Measurements from ENCODE around the gene KIF5C.

KIF5C gene

DNA sequence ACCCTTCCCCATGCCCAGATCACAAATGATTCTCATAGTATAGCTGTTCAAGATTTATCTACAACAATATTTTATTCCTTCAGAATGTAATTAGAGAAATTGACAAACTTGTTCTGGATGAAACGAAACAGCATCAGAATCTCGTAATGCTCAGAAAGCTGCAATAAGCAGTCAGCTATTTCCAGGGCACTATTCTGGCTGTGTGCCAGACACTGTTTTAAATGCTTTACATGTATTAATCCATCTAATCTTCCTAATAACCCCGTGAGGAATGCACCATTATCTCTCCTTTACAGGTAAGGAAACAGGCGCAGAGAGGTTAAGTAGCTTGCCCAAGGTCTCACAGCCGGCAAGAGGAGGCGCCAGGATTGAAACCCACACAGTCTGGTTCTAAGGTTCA lies 153.3 kb downstream of the KIF5C start:
- Histone ChIP-seq H3K9me3 (ENCODE audit: low read depth, low read length) (no peaks in the 10 kb centered on the region), H3K4me3 (no peak overlapping the region), H3K9ac (ENCODE audit: insufficient read length) (no peak overlapping the region), H3K27ac (no peak overlapping the region), H3K36me3 (ENCODE audit: insufficient read depth, low read length) (no peaks in the 10 kb centered on the region)
- DNase-seq (ENCODE audit: low read depth, low spot score) = no peak
- TF ChIP-seq POLR2AphosphoS5 (IDR thresholded peaks at IDR 0.05; ENCODE audit: borderline replicate concordance, low read depth, low read length) (no peak), EZH2 (IDR thresholded peaks at IDR 0.05) (no peak), FOXP2 (optimal IDR thresholded peaks at IDR 0.05; ENCODE audit: control extremely low read depth, extremely low read length, insufficient read depth) (no peak)

GRCh38 chr2:149028891-149029290 lies 153.9 kb downstream of the KIF5C start:
- no peak for DNase-seq (ENCODE audit: low read depth, low spot score)

DNA sequence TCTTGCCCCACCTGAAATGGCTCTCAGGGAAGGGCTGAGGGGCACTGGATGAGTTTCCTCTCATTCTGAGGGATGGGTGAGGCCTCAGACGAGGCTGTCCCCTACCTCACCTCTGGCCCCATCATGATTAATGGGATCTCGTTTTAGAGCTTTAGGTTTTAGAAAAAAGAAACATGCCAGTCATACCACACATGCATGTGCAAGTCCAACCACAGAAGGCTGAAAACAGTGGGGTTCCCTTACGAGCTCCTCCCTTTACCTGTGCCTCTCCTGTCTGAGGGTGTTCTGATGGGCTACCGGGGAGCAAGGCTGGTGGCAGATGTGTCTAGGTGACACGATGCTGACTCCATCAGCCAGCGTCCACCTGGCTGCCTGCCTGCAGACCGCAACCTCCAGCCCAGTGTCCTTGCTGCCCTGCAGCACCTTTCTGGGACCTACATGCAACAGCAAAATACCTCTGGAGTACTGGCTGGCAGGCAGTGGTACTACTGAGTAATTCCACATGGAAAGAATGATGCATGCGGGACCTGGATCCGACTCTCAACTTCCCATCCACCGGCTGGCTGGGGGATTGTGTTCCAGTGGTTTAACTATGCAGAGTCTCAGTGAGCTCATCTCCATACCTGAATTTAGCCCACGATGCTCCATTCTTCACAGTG lies 154.4 kb downstream of the KIF5C start:
- Histone ChIP-seq H3K27ac (no peak overlapping the region), H3K9ac (ENCODE audit: insufficient read length) (no peak overlapping the region), H3K36me3 (ENCODE audit: insufficient read depth, low read length) (no peaks in the 10 kb centered on the region), H3K9me3 (ENCODE audit: low read depth, low read length) (no peaks in the 10 kb centered on the region), H3K4me3 (no peak overlapping the region)
- DNase-seq (ENCODE audit: low read depth, low spot score) = no peak
- TF ChIP-seq POLR2AphosphoS5 (IDR thresholded peaks at IDR 0.05; ENCODE audit: borderline replicate concordance, low read depth, low read length) = no peak
- TF ChIP-seq FOXP2 (optimal IDR thresholded peaks at IDR 0.05; ENCODE audit: control extremely low read depth, extremely low read length, insufficient read depth) = no peak
- no peak for TF ChIP-seq EZH2 (IDR thresholded peaks at IDR 0.05)

More at GRCh38 chr2:149028891-149029290, 153.9 kb downstream of the KIF5C start:
- Histone ChIP-seq H3K27ac (no peak overlapping the region), H3K9me3 (ENCODE audit: low read depth, low read length) (no peaks in the 10 kb centered on the region), H3K36me3 (ENCODE audit: insufficient read depth, low read length) (no peaks in the 10 kb centered on the region), H3K4me3 (no peak overlapping the region), H3K9ac (ENCODE audit: insufficient read length) (no peak overlapping the region)
- TF ChIP-seq FOXP2 (optimal IDR thresholded peaks at IDR 0.05; ENCODE audit: control extremely low read depth, extremely low read length, insufficient read depth) = no peak
- TF ChIP-seq EZH2 (IDR thresholded peaks at IDR 0.05) = no peak
- no peak for TF ChIP-seq POLR2AphosphoS5 (IDR thresholded peaks at IDR 0.05; ENCODE audit: borderline replicate concordance, low read depth, low read length)

DNA sequence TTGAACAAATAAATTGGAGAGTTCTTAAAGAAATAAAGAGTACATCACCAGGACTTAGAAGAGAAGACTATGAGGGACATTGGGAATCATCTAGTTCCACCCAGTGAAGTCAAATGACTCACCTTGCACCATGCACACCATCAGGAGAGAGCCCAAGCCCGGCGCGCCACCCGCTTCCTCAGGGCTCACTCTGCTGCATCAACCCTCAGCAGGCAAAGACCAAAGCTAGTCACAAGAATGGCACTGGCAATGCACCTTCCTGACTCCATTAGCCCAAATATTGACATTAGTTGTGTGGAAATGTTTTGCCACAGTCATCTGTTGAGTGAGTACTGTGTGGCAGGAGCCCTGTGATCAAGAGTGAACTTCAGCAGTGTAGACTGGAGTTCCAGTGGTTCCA lies 156.4 kb downstream of the KIF5C start:
- TF ChIP-seq EZH2 (IDR thresholded peaks at IDR 0.05) (no peak), POLR2AphosphoS5 (IDR thresholded peaks at IDR 0.05; ENCODE audit: borderline replicate concordance, low read depth, low read length) (no peak), FOXP2 (optimal IDR thresholded peaks at IDR 0.05; ENCODE audit: control extremely low read depth, extremely low read length, insufficient read depth) (no peak)
- no peak overlapping the region for H3K9ac ChIP-seq (ENCODE audit: insufficient read length)
- H3K27ac ChIP-seq = no peak overlapping the region
- H3K4me3 ChIP-seq = no peak overlapping the region
- no peaks in the 10 kb centered on the region for H3K9me3 ChIP-seq (ENCODE audit: low read depth, low read length)
- H3K36me3 ChIP-seq (ENCODE audit: insufficient read depth, low read length) = no peaks in the 10 kb centered on the region
- no peak for DNase-seq (ENCODE audit: low read depth, low spot score)

DNA sequence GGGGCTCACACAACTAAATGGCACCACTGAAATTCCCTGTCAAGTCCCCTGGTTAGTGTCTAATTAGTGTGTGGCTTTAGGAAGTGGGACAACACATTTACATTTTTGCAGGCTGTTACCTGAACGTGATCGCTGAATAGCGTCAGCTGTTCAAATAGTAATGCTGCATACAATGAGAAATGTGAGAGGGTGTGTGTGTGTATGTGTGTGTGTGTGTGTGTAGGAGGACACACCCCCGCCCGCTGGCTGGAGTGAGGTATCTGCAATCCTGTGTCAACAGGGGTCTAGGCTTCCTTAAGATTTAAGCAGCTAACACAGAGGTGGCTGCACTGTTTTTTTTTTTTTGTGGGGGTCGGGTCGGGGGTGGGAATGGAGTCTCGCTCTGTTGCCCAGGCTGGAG lies 158.7 kb downstream of the KIF5C start:
- no peak overlapping the region for H3K4me3 ChIP-seq
- DNase-seq (ENCODE audit: low read depth, low spot score) = no peak
- H3K36me3 ChIP-seq (ENCODE audit: insufficient read depth, low read length) = no peaks in the 10 kb centered on the region
- no peak overlapping the region for H3K27ac ChIP-seq
- no peak for TF ChIP-seq EZH2 (IDR thresholded peaks at IDR 0.05)
- TF ChIP-seq POLR2AphosphoS5 (IDR thresholded peaks at IDR 0.05; ENCODE audit: borderline replicate concordance, low read depth, low read length) = no peak
- TF ChIP-seq FOXP2 (optimal IDR thresholded peaks at IDR 0.05; ENCODE audit: control extremely low read depth, extremely low read length, insufficient read depth) = no peak
- H3K9ac ChIP-seq (ENCODE audit: insufficient read length) = no peak overlapping the region
- H3K9me3 ChIP-seq (ENCODE audit: low read depth, low read length) = no peaks in the 10 kb centered on the region

DNA sequence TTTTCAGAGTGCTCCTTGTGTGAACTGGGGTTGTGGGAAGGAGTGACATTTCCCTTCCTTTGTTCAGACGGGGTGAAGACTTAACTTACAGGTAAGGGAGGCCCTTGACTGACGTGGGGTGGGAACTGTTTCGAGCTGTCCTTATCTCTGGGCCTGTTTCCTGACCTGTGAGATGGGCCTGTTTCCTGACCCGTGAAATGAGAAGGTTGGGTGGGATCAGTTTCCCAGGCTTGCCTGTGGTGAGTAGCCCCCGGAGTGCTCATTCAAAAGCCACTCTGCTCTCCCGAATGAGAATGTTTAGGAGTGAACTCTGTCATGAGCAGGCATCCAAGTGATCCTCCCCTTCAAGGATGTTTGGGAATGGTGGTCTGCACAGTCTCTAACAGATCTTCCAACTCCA lies 159.4 kb downstream of the KIF5C start:
- no peak overlapping the region for H3K27ac ChIP-seq

GRCh38 chr2:149036507-149037293 lies 161.7 kb downstream of the KIF5C start:
- Histone ChIP-seq H3K36me3 (ENCODE audit: insufficient read depth, low read length) (no peaks in the 10 kb centered on the region), H3K4me3 (no peak overlapping the region), H3K27ac (no peak overlapping the region), H3K9ac (ENCODE audit: insufficient read length) (no peak overlapping the region), H3K9me3 (ENCODE audit: low read depth, low read length) (no peaks in the 10 kb centered on the region)
- no peak for TF ChIP-seq EZH2 (IDR thresholded peaks at IDR 0.05)
- DNase-seq (ENCODE audit: low read depth, low spot score) = no peak

More for the DNA sequence above, 159.4 kb downstream of the KIF5C start:
- Histone ChIP-seq H3K9ac (ENCODE audit: insufficient read length) (no peak overlapping the region), H3K9me3 (ENCODE audit: low read depth, low read length) (no peaks in the 10 kb centered on the region), H3K4me3 (no peak overlapping the region), H3K36me3 (ENCODE audit: insufficient read depth, low read length) (no peaks in the 10 kb centered on the region)
- TF ChIP-seq FOXP2 (optimal IDR thresholded peaks at IDR 0.05; ENCODE audit: control extremely low read depth, extremely low read length, insufficient read depth) = no peak
- TF ChIP-seq POLR2AphosphoS5 (IDR thresholded peaks at IDR 0.05; ENCODE audit: borderline replicate concordance, low read depth, low read length) = no peak
- no peak for TF ChIP-seq EZH2 (IDR thresholded peaks at IDR 0.05)
- DNase-seq (ENCODE audit: low read depth, low spot score) = no peak

DNA sequence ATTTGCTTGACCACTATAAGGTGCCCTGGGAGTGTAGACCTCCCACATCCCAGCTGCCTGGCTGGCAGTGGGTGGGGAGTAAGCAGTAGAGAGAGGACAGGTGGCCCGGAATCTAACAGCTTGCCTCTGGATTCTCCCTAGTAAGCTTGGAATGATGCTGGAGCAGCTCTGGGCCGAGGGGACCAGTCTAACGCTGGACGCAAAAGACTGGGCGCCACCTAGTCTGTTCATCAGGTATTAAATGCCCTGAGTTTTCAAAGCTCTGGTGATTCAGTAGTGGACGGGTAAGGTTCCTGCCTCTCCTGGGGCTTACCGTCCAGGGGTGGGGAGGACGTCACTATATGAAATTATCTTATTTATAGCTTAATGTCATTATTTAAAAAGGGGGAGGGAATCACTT lies 162.8 kb downstream of the KIF5C start:
- Histone ChIP-seq H3K4me3 (no peak overlapping the region), H3K27ac (no peak overlapping the region), H3K36me3 (ENCODE audit: insufficient read depth, low read length) (no peaks in the 10 kb centered on the region), H3K9ac (ENCODE audit: insufficient read length) (no peak overlapping the region), H3K9me3 (ENCODE audit: low read depth, low read length) (no peaks in the 10 kb centered on the region)
- no peak for DNase-seq (ENCODE audit: low read depth, low spot score)
- TF ChIP-seq FOXP2 (optimal IDR thresholded peaks at IDR 0.05; ENCODE audit: control extremely low read depth, extremely low read length, insufficient read depth) (no peak), POLR2AphosphoS5 (IDR thresholded peaks at IDR 0.05; ENCODE audit: borderline replicate concordance, low read depth, low read length) (no peak), EZH2 (IDR thresholded peaks at IDR 0.05) (no peak)

All from SK-N-MC (cell line).